Endodermal cell (in vitro differentiated cells): Measurements from ENCODE around the gene PDZD4. TPM values are rescaled to one million over a fixed set of nuclear protein-coding genes. Genes with fewer than 3 reads are reported as not detected.
A peak's percentile ranks its signal among the peaks of the same experiment; 100 is the strongest.

ENCODE experiments used
- DNase-seq: peaks from one replicate; pipeline ENCODE4 v3.0.0-alpha.2; 2017
- H3K27ac ChIP-seq: 2 replicates; pipeline ENCODE4 v1.5.1; 2013; ENCODE audit warnings: mild to moderate bottlenecking, low read depth, low read length, moderate library complexity
- H3K27me3 ChIP-seq: 2 replicates; pipeline ENCODE4 v1.6.1; 2013; ENCODE audit warnings: mild to moderate bottlenecking, low read length, moderate library complexity; ENCODE audit not compliant: insufficient read depth, control insufficient read depth, poor library complexity, severe bottlenecking
- H3K36me3 ChIP-seq: 2 replicates; pipeline ENCODE4 v1.7.0; 2013; ENCODE audit warnings: mild to moderate bottlenecking, low read length, moderate library complexity; ENCODE audit not compliant: control insufficient read depth, insufficient read depth
- H3K4me1 ChIP-seq: one replicate; pipeline ENCODE4 v1.7.0; 2013; ENCODE audit warnings: low read length; ENCODE audit not compliant: control insufficient read depth, insufficient read depth
- H3K4me3 ChIP-seq: 2 replicates; pipeline ENCODE4 v1.5.1; 2013; ENCODE audit warnings: mild to moderate bottlenecking, low read length, moderate library complexity
- H3K9ac ChIP-seq: 2 replicates; pipeline ENCODE4 v1.6.1; 2013; ENCODE audit warnings: mild to moderate bottlenecking, low read length, moderate library complexity; ENCODE audit not compliant: poor library complexity, severe bottlenecking; ENCODE audit errors: extremely low read depth
- H3K9me3 ChIP-seq: 2 replicates; pipeline ENCODE4 v1.6.1; 2013; ENCODE audit warnings: mild to moderate bottlenecking, low read length, moderate library complexity; ENCODE audit not compliant: control insufficient read depth
- H3K27ac Mint-ChIP-seq: 2 replicates; pipeline ENCODE4 v1.8.0; 2020; ENCODE audit warnings: mixed read lengths
- H3K27me3 Mint-ChIP-seq: 2 replicates; pipeline ENCODE4 v1.8.0; 2021; ENCODE audit warnings: mild to moderate bottlenecking, mixed read lengths; ENCODE audit not compliant: insufficient read depth
- H3K36me3 Mint-ChIP-seq: 2 replicates; pipeline ENCODE4 v1.8.0; 2020; ENCODE audit warnings: low read depth, mixed read lengths
- H3K4me1 Mint-ChIP-seq: 2 replicates; pipeline ENCODE4 v1.8.0; 2020; ENCODE audit warnings: mixed read lengths
- H3K4me3 Mint-ChIP-seq: 2 replicates; pipeline ENCODE4 v1.8.0; 2020; ENCODE audit warnings: mild to moderate bottlenecking, moderate library complexity, mixed read lengths
- H3K9me3 Mint-ChIP-seq: 2 replicates; pipeline ENCODE4 v1.8.0; 2020; ENCODE audit warnings: mild to moderate bottlenecking, mixed read lengths
- WGBS, 2 experiments: methylation state at CpG; one replicate each; pipeline versions ENCODE4 v1.1.5 to v1.1.7; 2013; ENCODE audit warnings: missing lambda C conversion rate in 2 of 2, mixed read lengths in 1 of 2; ENCODE audit not compliant: insufficient coverage in 1 of 2, insufficient read length in 1 of 2; 5-methylcytosine and 5-hydroxymethylcytosine counted together
- total RNA-seq, 2 donors: library from RNA; stranded (reverse); fragmentation: NEBNext Ultra II Directional in 1 of 2; extraction: Animal tissue kit (Norgen Biotek cat#: 25700) in 1 of 2; gene quantifications; 2 replicates in 1 of 2; 3 replicates in 1 of 2; pipeline ENCODE4 v1.2.1, GENCODE V29; 2021
- TF ChIP-seq, protein P1 (sequence below): fragments of 200-600 bp; sonication (generic); conservative IDR thresholded peaks from 2 replicates; pipeline ENCODE4 v1.5.0; 2021; ENCODE audit warnings: antibody characterized with exemption, mild to moderate bottlenecking

Gene PDZD4
- total RNA-seq, 2 donors from 2014 or later = 30.1 to 68.3 TPM

DNA sequence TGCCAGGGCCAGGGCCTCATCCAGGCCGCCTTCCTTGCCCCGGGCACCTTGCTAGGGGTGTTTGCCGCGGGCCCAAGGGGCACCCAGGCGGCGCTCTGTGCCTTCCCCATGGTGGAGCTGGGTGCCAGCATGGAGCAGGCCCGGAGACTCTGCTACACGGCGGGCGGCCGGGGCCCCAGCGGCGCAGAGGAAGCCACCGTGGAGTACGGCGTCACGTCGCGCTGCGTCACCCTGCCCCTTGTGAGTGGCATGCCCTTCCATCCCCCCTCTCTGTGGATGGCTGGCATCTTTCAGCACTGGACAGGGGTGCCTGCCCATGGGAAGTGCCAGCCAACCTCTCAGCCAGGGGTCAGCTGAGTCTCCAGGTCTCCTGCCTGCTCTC, 62.7 kb downstream of the PDZD4 start:
- DNase-seq = no peak
- peaks cover 5% of the 10 kb centered on the region for H3K27me3 Mint-ChIP-seq
- H3K4me1 Mint-ChIP-seq = no peaks in the 10 kb centered on the region
- H3K4me3 Mint-ChIP-seq = no peak overlapping the region
- Histone ChIP-seq H3K4me1 (no peaks in the 10 kb centered on the region), H3K36me3 (no peaks in the 10 kb centered on the region), H3K27me3 (no peaks in the 10 kb centered on the region), H3K9ac (no peak overlapping the region), H3K9me3 (no peaks in the 10 kb centered on the region), H3K4me3 (no peak overlapping the region), H3K27ac (no peak overlapping the region)
- H3K36me3 Mint-ChIP-seq = no peaks in the 10 kb centered on the region
- peaks cover 43% of the 10 kb centered on the region for H3K9me3 Mint-ChIP-seq
- TF ChIP-seq, protein P1, sequence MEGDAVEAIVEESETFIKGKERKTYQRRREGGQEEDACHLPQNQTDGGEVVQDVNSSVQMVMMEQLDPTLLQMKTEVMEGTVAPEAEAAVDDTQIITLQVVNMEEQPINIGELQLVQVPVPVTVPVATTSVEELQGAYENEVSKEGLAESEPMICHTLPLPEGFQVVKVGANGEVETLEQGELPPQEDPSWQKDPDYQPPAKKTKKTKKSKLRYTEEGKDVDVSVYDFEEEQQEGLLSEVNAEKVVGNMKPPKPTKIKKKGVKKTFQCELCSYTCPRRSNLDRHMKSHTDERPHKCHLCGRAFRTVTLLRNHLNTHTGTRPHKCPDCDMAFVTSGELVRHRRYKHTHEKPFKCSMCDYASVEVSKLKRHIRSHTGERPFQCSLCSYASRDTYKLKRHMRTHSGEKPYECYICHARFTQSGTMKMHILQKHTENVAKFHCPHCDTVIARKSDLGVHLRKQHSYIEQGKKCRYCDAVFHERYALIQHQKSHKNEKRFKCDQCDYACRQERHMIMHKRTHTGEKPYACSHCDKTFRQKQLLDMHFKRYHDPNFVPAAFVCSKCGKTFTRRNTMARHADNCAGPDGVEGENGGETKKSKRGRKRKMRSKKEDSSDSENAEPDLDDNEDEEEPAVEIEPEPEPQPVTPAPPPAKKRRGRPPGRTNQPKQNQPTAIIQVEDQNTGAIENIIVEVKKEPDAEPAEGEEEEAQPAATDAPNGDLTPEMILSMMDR = no peak
- WGBS, 2 experiments = 94% methylated on average over 6 to 20 of the region's 20 CpGs
- no peak overlapping the region for H3K27ac Mint-ChIP-seq

DNA sequence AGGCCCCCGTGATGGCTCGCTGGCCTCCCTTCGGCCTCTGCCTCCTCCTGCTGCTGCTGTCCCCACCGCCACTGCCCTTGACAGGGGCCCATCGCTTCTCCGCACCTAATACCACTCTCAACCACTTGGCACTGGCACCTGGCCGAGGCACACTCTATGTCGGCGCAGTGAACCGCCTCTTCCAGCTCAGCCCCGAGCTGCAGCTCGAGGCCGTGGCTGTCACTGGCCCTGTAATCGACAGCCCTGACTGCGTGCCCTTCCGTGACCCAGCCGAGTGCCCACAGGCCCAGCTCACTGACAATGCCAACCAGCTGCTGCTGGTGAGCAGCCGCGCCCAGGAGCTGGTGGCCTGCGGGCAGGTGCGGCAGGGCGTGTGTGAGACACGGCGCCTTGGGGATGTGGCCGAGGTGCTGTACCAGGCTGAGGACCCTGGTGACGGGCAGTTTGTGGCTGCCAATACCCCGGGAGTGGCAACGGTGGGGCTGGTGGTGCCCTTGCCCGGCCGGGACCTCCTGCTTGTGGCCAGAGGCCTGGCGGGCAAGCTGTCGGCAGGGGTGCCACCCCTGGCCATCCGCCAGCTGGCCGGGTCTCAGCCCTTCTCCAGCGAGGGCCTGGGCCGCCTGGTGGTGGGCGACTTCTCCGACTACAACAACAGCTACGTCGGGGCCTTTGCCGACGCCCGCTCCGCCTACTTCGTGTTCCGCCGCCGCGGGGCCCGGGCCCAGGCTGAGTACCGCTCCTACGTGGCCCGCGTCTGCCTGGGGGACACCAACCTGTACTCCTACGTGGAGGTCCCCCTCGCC, 63.3 kb downstream of the PDZD4 start:
- no peaks in the 10 kb centered on the region for H3K9me3 ChIP-seq
- no peak overlapping the region for H3K9ac ChIP-seq
- no peak overlapping the region for H3K4me3 Mint-ChIP-seq
- H3K36me3 ChIP-seq = no peaks in the 10 kb centered on the region
- peak; percentile 60 for DNase-seq
- H3K9me3 Mint-ChIP-seq = peaks cover 43% of the 10 kb centered on the region
- H3K27me3 Mint-ChIP-seq = peaks cover 5% of the 10 kb centered on the region
- no peak overlapping the region for H3K27ac Mint-ChIP-seq
- H3K27me3 ChIP-seq = no peaks in the 10 kb centered on the region
- H3K27ac ChIP-seq = no peak overlapping the region
- no peak overlapping the region for H3K4me3 ChIP-seq
- H3K4me1 ChIP-seq = no peaks in the 10 kb centered on the region
- 91 to 92% methylated on average over 6 to 55 of the region's 56 CpGs for WGBS, 2 experiments
- TF ChIP-seq, protein P1 = no peak
- no peaks in the 10 kb centered on the region for H3K36me3 Mint-ChIP-seq
- no peaks in the 10 kb centered on the region for H3K4me1 Mint-ChIP-seq

DNA sequence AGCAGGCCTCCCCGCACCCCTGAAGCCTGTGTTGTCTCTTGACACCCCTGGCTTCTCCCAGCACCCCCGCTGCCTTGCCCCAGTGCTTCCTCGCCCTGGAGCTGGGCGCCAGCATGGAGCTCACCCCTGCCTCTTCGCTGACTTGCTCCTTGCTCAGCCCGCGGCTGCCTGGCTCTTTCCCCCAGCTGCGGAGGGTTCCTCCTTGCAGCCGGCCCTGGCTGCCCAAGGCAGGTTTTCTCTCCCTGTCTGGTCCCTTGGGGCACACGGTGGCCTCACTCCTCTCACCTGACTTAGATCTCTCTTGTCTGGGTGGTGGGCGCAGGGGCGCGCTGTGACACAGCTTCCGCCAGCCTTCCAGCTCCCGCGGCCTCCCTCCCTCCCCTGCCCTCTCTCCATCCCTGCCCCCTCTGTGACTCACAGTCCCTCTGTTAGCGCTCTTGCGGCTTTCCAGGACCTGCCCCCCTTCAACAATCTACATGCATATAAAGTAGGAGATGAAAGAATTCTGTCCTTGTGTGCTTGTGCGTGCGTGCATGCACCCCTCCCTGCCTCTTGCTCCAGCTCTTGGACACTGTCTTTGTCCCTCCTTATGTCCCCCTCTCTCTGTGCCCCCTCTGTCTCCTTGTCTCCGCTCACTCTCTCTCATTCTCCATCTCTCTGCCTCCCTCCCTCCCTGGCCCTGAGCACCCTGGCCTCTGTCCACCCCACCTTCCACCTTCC, 64.1 kb downstream of the PDZD4 start:
- Histone ChIP-seq H3K27ac (peak overlapping the region; percentile 17), H3K9ac (no peak overlapping the region), H3K9me3 (no peaks in the 10 kb centered on the region), H3K36me3 (no peaks in the 10 kb centered on the region), H3K4me3 (no peak overlapping the region), H3K27me3 (no peaks in the 10 kb centered on the region), H3K4me1 (no peaks in the 10 kb centered on the region)
- peaks cover 5% of the 10 kb centered on the region for H3K27me3 Mint-ChIP-seq
- no peaks in the 10 kb centered on the region for H3K36me3 Mint-ChIP-seq
- H3K9me3 Mint-ChIP-seq = peaks cover 48% of the 10 kb centered on the region
- no peak overlapping the region for H3K4me3 Mint-ChIP-seq
- WGBS, 2 experiments = 48% methylated on average over 4 to 19 of the region's 21 CpGs
- H3K4me1 Mint-ChIP-seq = no peaks in the 10 kb centered on the region
- TF ChIP-seq, protein P1 = no peak
- H3K27ac Mint-ChIP-seq = no peak overlapping the region
- peak; percentile 65 for DNase-seq
